PC-9 (cell line): ENCODE measurements around the gene CTXND1. TPM values are rescaled to one million over a fixed set of nuclear protein-coding genes. Genes with fewer than 3 reads are reported as not detected.

Source experiments
- BruUV-seq: library from RNA; stranded (reverse); fragments of 400-500 nt; replicated peaks from 2 replicates; lab custom pipeline; 2021; lab: Mats Ljungman, UMichigan
- CTCF ChIA-PET: fragments of 300-600 bp; sonication (Branson Sonifier 250); formaldehyde crosslinking; loops from one replicate; lab custom pipeline; 2022; ENCODE audit warnings: antibody characterized with exemption; lab: Charles Lee
- POLR2A ChIA-PET: fragments of 300-600 bp; sonication (Branson Sonifier 250); formaldehyde crosslinking; loops from one replicate; lab custom pipeline; 2022; ENCODE audit warnings: antibody characterized with exemption; ENCODE audit not compliant: unreplicated experiment; lab: Charles Lee
- DNase-seq, 2 experiments: peaks; one replicate each; pipeline versions ENCODE4 v3.0.0 to v3.0.0-alpha.2; 2015 to 2022; ENCODE audit warnings: mixed read lengths in 1 of 2
- H2AFZ ChIP-seq: fragments of 200-600 bp; sonication (generic); 2 replicates; pipeline ENCODE4 v1.8.1; 2017; ENCODE audit warnings: antibody characterized with exemption
- H3F3A ChIP-seq: fragments of 200-600 bp; sonication (generic); 2 replicates; pipeline ENCODE4 v1.8.1; 2017; ENCODE audit warnings: antibody characterized with exemption, mild to moderate bottlenecking, low read depth; ENCODE audit not compliant: insufficient read depth
- H3K27ac ChIP-seq: fragments of 200-600 bp; sonication (generic); 2 replicates; pipeline ENCODE4 v1.6.1; 2016; ENCODE audit warnings: mixed run types
- H3K27me3 ChIP-seq: fragments of 200-600 bp; sonication (generic); 2 replicates; pipeline ENCODE4 v1.6.1; 2016; ENCODE audit warnings: low read depth, mixed run types; ENCODE audit not compliant: insufficient read depth
- H3K36me3 ChIP-seq: fragments of 200-600 bp; sonication (generic); 2 replicates; pipeline ENCODE4 v1.6.1; 2016; ENCODE audit warnings: low read depth, mixed run types
- H3K4me1 ChIP-seq: fragments of 200-600 bp; sonication (generic); replicated peaks from 2 replicates; pipeline ENCODE4 v1.6.1; 2016; ENCODE audit warnings: mixed run types; ENCODE audit not compliant: insufficient read depth
- H3K4me2 ChIP-seq: fragments of 200-600 bp; sonication (generic); 2 replicates; pipeline ENCODE4 v1.6.1; 2017; ENCODE audit warnings: mixed run types
- H3K4me3 ChIP-seq: fragments of 200-600 bp; sonication (generic); 2 replicates; pipeline ENCODE4 v1.6.1; 2016; ENCODE audit warnings: mixed run types
- H3K79me2 ChIP-seq: fragments of 200-600 bp; sonication (generic); 2 replicates; pipeline ENCODE4 v1.6.1; 2017; ENCODE audit warnings: low read depth, mixed run types
- H3K9me2 ChIP-seq: fragments of 200-600 bp; sonication (generic); 2 replicates; pipeline ENCODE4 v1.8.1; 2017; ENCODE audit warnings: mild to moderate bottlenecking; ENCODE audit not compliant: insufficient read depth
- H3K9me3 ChIP-seq: fragments of 200-600 bp; sonication (generic); 2 replicates; pipeline ENCODE4 v1.8.1; 2016; ENCODE audit warnings: low read depth; ENCODE audit not compliant: insufficient read depth
- H4K20me1 ChIP-seq: fragments of 200-600 bp; sonication (generic); 2 replicates; pipeline ENCODE4 v1.8.1; 2017; ENCODE audit not compliant: insufficient read depth
- CTCF ChIP-seq: fragments of 200-600 bp; sonication (generic); conservative IDR thresholded peaks from 2 replicates; pipeline ENCODE4 v1.6.1; 2017; ENCODE audit warnings: mixed run types, antibody characterized with exemption, mild to moderate bottlenecking, moderate library complexity
- EZH2 ChIP-seq: fragments of 200-600 bp; sonication (generic); IDR thresholded peaks from 2 replicates; pipeline ENCODE4 v1.8.0; 2017; ENCODE audit warnings: antibody characterized with exemption, low read depth
- intact Hi-C: fragments of 100-400 bp; cut with micrococcal nuclease; formaldehyde crosslinking; loops from one replicate; pipeline ENCODE4 v1.10.0; 2022; ENCODE audit not compliant: unreplicated experiment
- total RNA-seq: library from RNA; stranded (reverse); gene quantifications from 2 replicates; pipeline ENCODE4 v1.2.3, GENCODE V29; 2021

CTXND1 gene
- total RNA-seq, 1 experiment from 2014 or later: not detected

GRCh38 chr15:80169768-80170357 lies 82.2 kb downstream of the CTXND1 start:
- Histone ChIP-seq H3K27ac (no peak overlapping the region), H3K27me3 (no peaks in the 10 kb centered on the region), H3F3A (peaks cover 11% of the 10 kb centered on the region; the same call in 1 of the 2 replicates), H3K9me2 (no peaks in the 10 kb centered on the region), H3K36me3 (0 out of 2 replicates have a peak, but pooled peaks cover 16% of the 10 kb centered on the region), H3K4me2 (no peak overlapping the region), H3K9me3 (no peaks in the 10 kb centered on the region), H2AFZ (no peak overlapping the region), H4K20me1 (no peaks in the 10 kb centered on the region), H3K4me1 (peaks cover 4% of the 10 kb centered on the region; the same call in 1 of the 2 replicates), H3K79me2 (no peaks in the 10 kb centered on the region), H3K4me3 (no peak overlapping the region)
- intact Hi-C loops: loop anchor here (5.0 to 10.0 kb wide), 3 partner anchors 108 to 575 kb away; no protein-coding TSS in a partner anchor
- ChIA-PET POLR2A (no interaction called here), CTCF (no interaction called here)
- BruUV-seq: no TSS peak
- TF ChIP-seq EZH2 (no peak), CTCF (no peak)
- DNase-seq: no peak

- no peak for TF ChIP-seq CTCF
- no peak for TF ChIP-seq EZH2
- no peak for DNase-seq
- POLR2A ChIA-PET: interaction anchor here (0.7 kb wide), 1 partner anchor 107 kb away, joined by 4 read pairs; no protein-coding TSS in a partner anchor
Observed at GRCh38 chr15:80168421-80168820, 83.6 kb downstream of the CTXND1 start.

DNA sequence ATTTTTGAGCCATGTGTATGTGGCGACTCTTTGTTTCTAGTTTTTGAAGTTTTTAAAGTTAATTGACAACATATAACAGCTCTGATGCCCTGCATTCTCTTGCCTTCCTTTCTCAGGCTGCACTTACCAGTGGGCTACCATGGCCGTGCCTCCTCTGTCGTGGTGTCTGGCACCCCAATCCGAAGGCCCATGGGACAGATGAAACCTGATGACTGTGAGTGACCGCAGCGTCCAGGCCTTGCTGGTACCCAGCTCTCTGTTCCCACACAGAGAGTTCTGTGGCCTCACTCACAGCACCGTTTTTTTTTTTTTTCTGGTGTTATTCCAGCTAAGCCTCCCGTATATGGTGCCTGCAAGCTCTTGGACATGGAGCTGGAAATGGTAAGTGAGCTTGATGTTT lies 84.1 kb downstream of the CTXND1 start:
- CTCF ChIA-PET: interaction anchor here (0.5 kb wide), 1 partner anchor 827 kb away, joined by 8 read pairs; no protein-coding TSS in a partner anchor
- no peak overlapping the region for H3K4me3 ChIP-seq
- no peaks in the 10 kb centered on the region for H3K9me3 ChIP-seq
- H3K27ac ChIP-seq: no peak overlapping the region
- H3K79me2 ChIP-seq: no peaks in the 10 kb centered on the region
- no peaks in the 10 kb centered on the region for H3K27me3 ChIP-seq
- TF ChIP-seq EZH2 (no peak), CTCF (no peak)
- intact Hi-C loops: no loop called here
- H3F3A ChIP-seq: peaks cover 7% of the 10 kb centered on the region; the same call in 1 of the 2 replicates
- H4K20me1 ChIP-seq: no peaks in the 10 kb centered on the region
- peaks cover 19% of the 10 kb centered on the region; the same call in 1 of the 2 replicates for H3K36me3 ChIP-seq
- H3K4me1 ChIP-seq: peaks cover 4% of the 10 kb centered on the region; the same call in 1 of the 2 replicates
- no peak overlapping the region for H2AFZ ChIP-seq
- H3K4me2 ChIP-seq: no peak overlapping the region
- BruUV-seq: no TSS peak
- DNase-seq: no peak
- POLR2A ChIA-PET: interaction anchor here (0.7 kb wide), 1 partner anchor 107 kb away, joined by 4 read pairs; no protein-coding TSS in a partner anchor
- H3K9me2 ChIP-seq: no peaks in the 10 kb centered on the region

More at GRCh38 chr15:80168421-80168820, 83.6 kb downstream of the CTXND1 start:
- H3K9me2 ChIP-seq: no peaks in the 10 kb centered on the region
- no peak overlapping the region for H2AFZ ChIP-seq
- peaks cover 4% of the 10 kb centered on the region; the same call in 1 of the 2 replicates for H3K4me1 ChIP-seq
- H3F3A ChIP-seq: peaks cover 11% of the 10 kb centered on the region; the same call in 1 of the 2 replicates
- H3K4me2 ChIP-seq: no peak overlapping the region
- no peaks in the 10 kb centered on the region for H4K20me1 ChIP-seq
- H3K36me3 ChIP-seq: peaks cover 16% of the 10 kb centered on the region; the same call in 1 of the 2 replicates
- no peak overlapping the region for H3K27ac ChIP-seq
- CTCF ChIA-PET: interaction anchor here (0.5 kb wide), 1 partner anchor 828 kb away, joined by 8 read pairs; no protein-coding TSS in a partner anchor
- no peaks in the 10 kb centered on the region for H3K27me3 ChIP-seq
- H3K79me2 ChIP-seq: no peaks in the 10 kb centered on the region
- intact Hi-C loops: no loop called here
- BruUV-seq: no TSS peak
- H3K9me3 ChIP-seq: no peaks in the 10 kb centered on the region
- H3K4me3 ChIP-seq: no peak overlapping the region
